Measurements from ENCODE around the gene TSC22D1.
"Not testable (repeated sequence)": the region's sequence is repeated elsewhere in the genome, so short reads cannot be mapped to it uniquely, and the experiment has no call there.

TSC22D1 gene

GRCh38 chr13:44543369-44543768 is 32.8 kb downstream of the TSC22D1 start:
- no peak overlapping the region for H3K27ac Mint-ChIP-seq
- no peaks in the 10 kb centered on the region for H3K9me3 Mint-ChIP-seq
- no peaks in the 10 kb centered on the region for H3K4me1 Mint-ChIP-seq
- no peaks in the 10 kb centered on the region for H3K36me3 Mint-ChIP-seq
- no peak for ATAC-seq
- H3K27me3 Mint-ChIP-seq: no peaks in the 10 kb centered on the region
- H3K4me3 Mint-ChIP-seq: no peak overlapping the region

- no peaks in the 10 kb centered on the region for H3K36me3 Mint-ChIP-seq
- H3K27me3 Mint-ChIP-seq: no peaks in the 10 kb centered on the region
- no peak overlapping the region for H3K4me3 Mint-ChIP-seq
Measured at GRCh38 chr13:44542361-44542760, 33.8 kb downstream of the TSC22D1 start.

GRCh38 chr13:44541601-44542000 is 34.5 kb downstream of the TSC22D1 start:
- Mint-ChIP-seq H3K4me1 (no peaks in the 10 kb centered on the region), H3K9me3 (no peaks in the 10 kb centered on the region), H3K27me3 (no peaks in the 10 kb centered on the region), H3K27ac (no peak overlapping the region), H3K36me3 (no peaks in the 10 kb centered on the region), H3K4me3 (no peak overlapping the region)
- ATAC-seq: no peak

More at GRCh38 chr13:44542361-44542760, 33.8 kb downstream of the TSC22D1 start:
- no peak for ATAC-seq
- Mint-ChIP-seq H3K9me3 (no peaks in the 10 kb centered on the region), H3K4me1 (no peaks in the 10 kb centered on the region), H3K27ac (no peak overlapping the region)

- no peak for ATAC-seq
- no peaks in the 10 kb centered on the region for H3K27me3 Mint-ChIP-seq
- H3K4me3 Mint-ChIP-seq: no peak overlapping the region
- H3K36me3 Mint-ChIP-seq: no peaks in the 10 kb centered on the region
- H3K4me1 Mint-ChIP-seq: no peaks in the 10 kb centered on the region
- no peak overlapping the region for H3K27ac Mint-ChIP-seq
- no peaks in the 10 kb centered on the region for H3K9me3 Mint-ChIP-seq
Measured at GRCh38 chr13:44540761-44541434, 35.2 kb downstream of the TSC22D1 start.

- H3K4me1 Mint-ChIP-seq: no peaks in the 10 kb centered on the region
- H3K27ac Mint-ChIP-seq: no peak overlapping the region
- H3K27me3 Mint-ChIP-seq: no peaks in the 10 kb centered on the region
- H3K4me3 Mint-ChIP-seq: no peak overlapping the region
- no peaks in the 10 kb centered on the region for H3K36me3 Mint-ChIP-seq
- ATAC-seq: no peak
- no peaks in the 10 kb centered on the region for H3K9me3 Mint-ChIP-seq
Measured at GRCh38 chr13:44537248-44537647, 38.9 kb downstream of the TSC22D1 start.

- H3K27me3 Mint-ChIP-seq: no peaks in the 10 kb centered on the region
- peaks cover 12% of the 10 kb centered on the region for H3K36me3 Mint-ChIP-seq
- H3K9me3 Mint-ChIP-seq: no peaks in the 10 kb centered on the region
- no peak overlapping the region for H3K27ac Mint-ChIP-seq
- ATAC-seq: no peak
- H3K4me3 Mint-ChIP-seq: no peak overlapping the region
- H3K4me1 Mint-ChIP-seq: no peaks in the 10 kb centered on the region
Measured at GRCh38 chr13:44523146-44524015, 52.7 kb downstream of the TSC22D1 start.

DNA sequence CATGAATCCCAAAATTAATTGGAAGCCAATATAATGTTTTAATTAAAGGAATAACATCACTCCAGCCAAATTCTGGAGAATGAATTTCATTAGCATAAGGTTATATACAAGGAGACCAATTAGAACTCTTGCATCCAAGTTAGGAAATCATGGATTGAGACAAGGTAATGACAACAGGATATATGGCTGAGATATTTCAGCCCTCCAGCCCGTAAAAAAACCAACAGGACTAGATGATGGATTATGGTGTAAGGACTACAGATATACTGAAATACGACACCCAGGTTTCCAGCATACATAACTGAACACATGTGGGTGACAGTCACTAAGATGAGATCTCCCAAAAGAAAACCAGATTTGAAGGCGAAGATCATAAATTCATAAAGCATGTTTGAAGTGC is 56.5 kb downstream of the TSC22D1 start:
- Mint-ChIP-seq H3K9me3 (no peaks in the 10 kb centered on the region), H3K4me1 (no peaks in the 10 kb centered on the region), H3K4me3 (no peak overlapping the region), H3K36me3 (no peaks in the 10 kb centered on the region), H3K27me3 (no peaks in the 10 kb centered on the region), H3K27ac (no peak overlapping the region)
- no peak for ATAC-seq

- no peak overlapping the region for H3K4me3 Mint-ChIP-seq
- H3K4me1 Mint-ChIP-seq: no peaks in the 10 kb centered on the region
- no peak for ATAC-seq
- peaks cover 3% of the 10 kb centered on the region for H3K9me3 Mint-ChIP-seq
- no peaks in the 10 kb centered on the region for H3K27me3 Mint-ChIP-seq
- H3K27ac Mint-ChIP-seq: no peak overlapping the region
- H3K36me3 Mint-ChIP-seq: peaks cover 18% of the 10 kb centered on the region
Measured at GRCh38 chr13:44516771-44517170, 59.4 kb downstream of the TSC22D1 start.

DNA sequence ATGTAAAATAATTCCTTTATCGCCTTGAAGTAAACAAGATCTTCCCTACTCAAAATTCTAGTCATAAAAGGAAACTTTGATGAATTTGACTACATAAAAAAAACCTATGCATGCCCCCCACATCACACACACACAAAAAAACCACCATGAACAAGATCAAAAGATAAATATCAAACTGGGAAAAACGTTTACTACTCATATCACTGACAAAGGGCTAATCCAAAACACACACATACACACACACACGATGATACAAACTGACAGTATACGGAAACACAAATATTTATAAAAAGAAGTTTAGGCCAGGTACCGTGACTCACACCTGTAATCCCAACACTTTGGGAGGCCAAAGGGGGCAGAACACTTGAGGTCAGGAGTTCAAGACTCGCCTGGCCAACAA is 61.9 kb downstream of the TSC22D1 start:
- Mint-ChIP-seq H3K9me3 (peaks cover 3% of the 10 kb centered on the region), H3K27me3 (no peaks in the 10 kb centered on the region), H3K27ac (no peak overlapping the region), H3K4me3 (no peak overlapping the region), H3K36me3 (peaks cover 18% of the 10 kb centered on the region), H3K4me1 (no peaks in the 10 kb centered on the region)
- no peak for ATAC-seq

- H3K9me3 Mint-ChIP-seq, H3K27me3 Mint-ChIP-seq, H3K4me3 Mint-ChIP-seq, H3K4me1 Mint-ChIP-seq, H3K27ac Mint-ChIP-seq, ATAC-seq: not testable (repeated sequence)
- H3K36me3 Mint-ChIP-seq: peaks cover 18% of the 10 kb centered on the region
Measured at GRCh38 chr13:44509853-44510252, 66.3 kb downstream of the TSC22D1 start.

DNA sequence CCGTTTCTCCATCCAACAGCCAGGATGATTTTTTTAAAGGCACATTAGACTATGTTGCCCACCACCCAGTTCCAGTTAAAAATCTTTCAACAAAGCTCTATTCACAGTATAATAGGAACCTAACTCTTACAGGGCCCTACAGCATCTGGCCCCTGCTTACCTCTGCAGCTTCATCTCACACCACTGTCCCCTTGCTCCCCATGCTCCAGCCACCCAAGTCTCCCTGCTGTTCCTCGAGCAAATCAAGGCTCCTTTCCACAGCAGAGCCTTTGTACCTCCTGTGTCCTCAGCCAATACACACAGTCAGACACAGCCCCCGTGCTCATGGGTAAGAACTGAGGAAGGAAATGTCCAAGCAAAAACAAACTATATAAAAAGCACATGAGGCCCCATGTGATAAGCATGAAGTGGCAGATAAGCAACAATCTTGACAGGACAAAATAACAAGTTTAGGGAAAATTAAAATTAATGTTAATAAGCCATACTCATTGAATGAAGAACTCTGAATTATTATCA is 67.5 kb downstream of the TSC22D1 start:
- ATAC-seq: no peak
- no peak overlapping the region for H3K27ac Mint-ChIP-seq
- H3K9me3 Mint-ChIP-seq: no peaks in the 10 kb centered on the region
- H3K4me1 Mint-ChIP-seq: no peaks in the 10 kb centered on the region
- no peak overlapping the region for H3K4me3 Mint-ChIP-seq
- H3K27me3 Mint-ChIP-seq: no peaks in the 10 kb centered on the region
- peaks cover 10% of the 10 kb centered on the region for H3K36me3 Mint-ChIP-seq

- Mint-ChIP-seq H3K4me1 (no peaks in the 10 kb centered on the region), H3K36me3 (peaks cover 1% of the 10 kb centered on the region)
Measured at GRCh38 chr13:44507639-44508038, 68.5 kb downstream of the TSC22D1 start.

DNA sequence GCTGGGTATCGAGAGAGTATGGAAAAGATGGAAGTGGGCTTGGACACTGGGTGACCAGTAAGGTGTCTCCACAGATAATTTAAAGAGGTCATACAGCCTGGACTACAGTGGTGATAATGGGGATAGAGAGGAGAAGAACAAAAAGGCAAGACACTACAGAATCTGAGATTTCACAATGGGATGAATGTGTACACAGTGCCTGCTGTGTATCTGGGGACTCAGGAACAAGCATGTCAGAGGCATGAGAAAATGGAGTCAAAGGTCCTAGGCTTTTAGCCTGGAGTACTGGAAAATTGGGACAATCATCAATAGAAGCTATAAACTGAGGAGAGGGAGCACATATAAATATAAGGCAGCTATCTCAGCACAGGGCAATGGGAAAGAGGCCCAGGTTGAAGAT is 69.4 kb downstream of the TSC22D1 start:
- Mint-ChIP-seq H3K9me3 (no peaks in the 10 kb centered on the region), H3K36me3 (no peaks in the 10 kb centered on the region), H3K4me3 (no peak overlapping the region), H3K27me3 (no peaks in the 10 kb centered on the region), H3K27ac (no peak overlapping the region), H3K4me1 (no peaks in the 10 kb centered on the region)
- ATAC-seq: no peak

More at GRCh38 chr13:44507639-44508038, 68.5 kb downstream of the TSC22D1 start:
- Mint-ChIP-seq H3K27me3 (no peaks in the 10 kb centered on the region), H3K4me3 (no peak overlapping the region), H3K27ac (no peak overlapping the region), H3K9me3 (no peaks in the 10 kb centered on the region)
- ATAC-seq: no peak

GRCh38 chr13:44506251-44506650 is 69.9 kb downstream of the TSC22D1 start:
- H3K4me1 Mint-ChIP-seq: no peaks in the 10 kb centered on the region
- H3K27ac Mint-ChIP-seq: no peak overlapping the region
- no peak overlapping the region for H3K4me3 Mint-ChIP-seq
- no peak for ATAC-seq
- no peaks in the 10 kb centered on the region for H3K9me3 Mint-ChIP-seq
- no peaks in the 10 kb centered on the region for H3K27me3 Mint-ChIP-seq
- no peaks in the 10 kb centered on the region for H3K36me3 Mint-ChIP-seq

DNA sequence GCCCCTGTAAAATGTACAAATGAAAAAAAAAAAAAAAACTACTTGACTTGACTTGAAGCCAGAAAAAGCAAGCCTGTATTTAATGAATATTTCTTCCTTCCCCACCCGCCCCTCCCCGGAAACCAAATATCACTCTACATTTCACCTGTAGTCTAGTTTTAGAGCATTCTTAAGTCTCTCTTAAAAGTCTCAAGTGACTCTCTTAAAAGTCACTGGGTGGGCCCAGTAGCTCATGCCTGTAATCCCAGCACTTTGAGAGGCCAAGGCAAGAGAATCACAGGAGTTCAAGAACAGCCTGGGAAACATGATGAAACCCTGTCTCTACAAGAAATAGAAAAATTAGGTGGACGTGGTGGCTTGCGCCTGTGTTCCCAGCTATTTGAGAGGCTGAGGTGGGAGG is 72.0 kb downstream of the TSC22D1 start:
- Mint-ChIP-seq H3K36me3 (no peaks in the 10 kb centered on the region), H3K9me3 (no peaks in the 10 kb centered on the region)

GRCh38 chr13:44498969-44499368 is 77.2 kb downstream of the TSC22D1 start:
- H3K27me3 Mint-ChIP-seq: no peaks in the 10 kb centered on the region
- no peaks in the 10 kb centered on the region for H3K4me1 Mint-ChIP-seq
- no peak for ATAC-seq
- no peak overlapping the region for H3K4me3 Mint-ChIP-seq
- H3K9me3 Mint-ChIP-seq: peaks cover 7% of the 10 kb centered on the region
- no peak overlapping the region for H3K27ac Mint-ChIP-seq
- peaks cover 16% of the 10 kb centered on the region for H3K36me3 Mint-ChIP-seq

More for the DNA sequence above, 72.0 kb downstream of the TSC22D1 start:
- Mint-ChIP-seq H3K4me3 (no peak overlapping the region), H3K27me3 (no peaks in the 10 kb centered on the region), H3K4me1 (no peaks in the 10 kb centered on the region), H3K27ac (no peak overlapping the region)
- no peak for ATAC-seq

All from stimulated activated memory B cell treated with anti-CD40 and anti-IgM and Interleukin-4, amounts not matched to agents 10 μg/mL and 1 μg/mL and 100 μg/mL, for 72 hours (primary cell).